A549 (cell line): ENCODE measurements around the gene RUVBL2.
"Not testable (repeated sequence)": the region's sequence is repeated elsewhere in the genome, so short reads cannot be mapped to it uniquely, and the experiment has no call there.

Experiments used
- CTCF ChIP-seq: fragments of >200 bp; sonication (Bioruptor Twin); formaldehyde crosslinking; IDR thresholded peaks from 3 replicates; pipeline ENCODE4 v1.5.1; 2016
- MAX ChIP-seq: IDR thresholded peaks from 2 replicates; pipeline ENCODE4 v1.6.1; 2012

DNA sequence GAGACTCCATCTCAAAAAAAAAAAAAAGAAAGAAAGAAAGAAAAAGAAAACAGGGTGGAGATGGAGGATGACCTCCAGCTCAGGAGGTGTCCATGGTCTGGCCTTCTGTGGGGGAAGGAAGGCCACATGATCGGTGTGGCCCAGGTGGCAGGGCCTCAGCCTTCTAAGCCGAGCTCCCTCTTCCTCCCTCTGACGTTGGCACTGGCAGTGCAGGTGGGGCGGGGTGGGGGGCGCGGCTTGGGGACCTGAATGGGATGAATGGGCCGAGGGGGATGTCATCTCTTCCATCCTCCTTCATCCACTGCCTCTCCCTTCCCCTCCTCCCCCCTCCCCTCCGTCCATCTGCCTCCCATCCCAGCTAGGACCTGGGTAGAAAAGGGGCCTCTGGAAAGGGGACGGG, 46.0 kb downstream of the RUVBL2 start:
- TF ChIP-seq CTCF, MAX: not testable (repeated sequence)
